Endothelial cell of umbilical vein (primary cell): Measurements from ENCODE around the gene MCM5. TPM values are rescaled to one million over a fixed set of nuclear protein-coding genes. Genes with fewer than 3 reads are reported as not detected.

ENCODE experiments used
- BruUV-seq: library from RNA; stranded (reverse); fragments of 400-500 nt; replicated peaks from 2 replicates; lab custom pipeline; 2021; lab: Mats Ljungman, UMichigan
- CTCF ChIA-PET: fragments of 300-600, 350-600 bp; sonication (Branson Sonifier 250); formaldehyde crosslinking; loops from one replicate; lab custom pipeline; 2021; ENCODE audit warnings: antibody characterized with exemption, inconsistent platforms; lab: Charles Lee
- POLR2A ChIA-PET: fragments of 300-600, 350-600 bp; sonication (Branson Sonifier 250); formaldehyde crosslinking; loops from one replicate; lab custom pipeline; 2021; ENCODE audit warnings: antibody characterized with exemption, inconsistent platforms; lab: Charles Lee
- DNase-seq: peaks from one replicate; pipeline ENCODE4 v3.0.0-alpha.2; 2011; ENCODE audit warnings: low read depth, low spot score
- FAIRE-seq: peaks from 2 replicates; lab custom pipeline; 2011; peaks lifted over from hg19 to GRCh38; lab: Jason Lieb, UNC
- H2AFZ ChIP-seq: 2 replicates; pipeline ENCODE4 v1.6.0; 2012; ENCODE audit warnings: low read depth, low read length, control low read depth, inconsistent platforms
- H3K27ac ChIP-seq: 2 replicates; pipeline ENCODE4 v1.5.1; 2011; ENCODE audit warnings: low read depth, mild to moderate bottlenecking, control low read depth, low read length, moderate library complexity; ENCODE audit not compliant: insufficient read depth
- H3K27me3 ChIP-seq, 2 experiments: 2 replicates each; pipeline versions ENCODE4 v1.6.0 to v1.6.1; 2011; ENCODE audit warnings: low read length in 2 of 2, mixed read lengths in 1 of 2; ENCODE audit not compliant: control insufficient read depth in 2 of 2, insufficient read depth in 2 of 2
- H3K36me3 ChIP-seq, 2 experiments: 2 replicates in 1 of 2; 3 replicates in 1 of 2; pipeline ENCODE4 v1.5.1; 2011; ENCODE audit warnings: low read length in 2 of 2, mild to moderate bottlenecking in 1 of 2, moderate library complexity in 1 of 2; ENCODE audit not compliant: control insufficient read depth in 2 of 2, insufficient read depth in 2 of 2; ENCODE audit errors: extremely low read depth in 1 of 2
- H3K4me1 ChIP-seq: 3 replicates; pipeline ENCODE4 v1.5.1; 2011; ENCODE audit warnings: mild to moderate bottlenecking, low read length; ENCODE audit not compliant: control insufficient read depth, insufficient read depth; ENCODE audit errors: extremely low read depth
- H3K4me2 ChIP-seq: 2 replicates; pipeline ENCODE4 v1.6.1; 2011; ENCODE audit warnings: low read length, control low read depth, mixed read lengths; ENCODE audit not compliant: insufficient read depth
- H3K4me3 ChIP-seq, 3 experiments: fragments of 200-600 bp in 1 of 3; sonication (generic), shearing (Covaris generic) in 1 of 3; replicated peaks in 1 of 3; 2 replicates each; pipeline ENCODE4 v1.5.1; 2011 to 2016; ENCODE audit warnings: control low read depth in 3 of 3, low read length in 3 of 3, mild to moderate bottlenecking in 2 of 3, inconsistent platforms in 1 of 3, low read depth in 1 of 3, moderate library complexity in 1 of 3; ENCODE audit not compliant: insufficient read depth in 1 of 3
- H3K79me2 ChIP-seq: 2 replicates; pipeline ENCODE4 v1.6.0; 2012; ENCODE audit warnings: low read length, inconsistent platforms; ENCODE audit not compliant: control insufficient read depth, insufficient read depth
- H3K9ac ChIP-seq: replicated peaks from 2 replicates; pipeline ENCODE3; 2011; ENCODE audit warnings: low read length, control low read depth; ENCODE audit not compliant: insufficient read depth; ENCODE audit errors: extremely low read depth
- H3K9me1 ChIP-seq: replicated peaks from 3 replicates; pipeline ENCODE4 v1.6.0; 2011; ENCODE audit warnings: mild to moderate bottlenecking, low read length; ENCODE audit not compliant: control insufficient read depth, insufficient read depth; ENCODE audit errors: extremely low read depth
- H3K9me3 ChIP-seq: replicated peaks from 2 replicates; pipeline ENCODE4 v1.5.1; 2012; ENCODE audit warnings: low read length, inconsistent platforms; ENCODE audit not compliant: control insufficient read depth, insufficient read depth
- H4K20me1 ChIP-seq: replicated peaks from 2 replicates; pipeline ENCODE3; 2011; ENCODE audit warnings: mild to moderate bottlenecking, low read length; ENCODE audit not compliant: control insufficient read depth, insufficient read depth; ENCODE audit errors: extremely low read depth
- CTCF ChIP-seq, 2 donors: IDR thresholded peaks; 1 replicate in 1 of 2; 2 replicates in 1 of 2; pipeline ENCODE4 v1.5.1; 2011; ENCODE audit warnings: low read length in 2 of 2, mild to moderate bottlenecking in 2 of 2, moderate library complexity in 2 of 2, control low read depth in 1 of 2, inconsistent platforms in 1 of 2, low read depth in 1 of 2; ENCODE audit not compliant: insufficient read depth in 1 of 2; ENCODE audit errors: extremely low read depth in 1 of 2
- EZH2 ChIP-seq: IDR thresholded peaks from 2 replicates; pipeline ENCODE4 v1.6.1; 2012; ENCODE audit warnings: borderline replicate concordance, low read depth, mild to moderate bottlenecking, moderate library complexity, low read length, inconsistent platforms; ENCODE audit not compliant: severe bottlenecking
- FOS ChIP-seq: IDR thresholded peaks from 2 replicates; pipeline ENCODE4 v1.6.1; 2011; ENCODE audit warnings: mild to moderate bottlenecking, low read length, moderate library complexity, borderline replicate concordance; ENCODE audit not compliant: insufficient read depth
- GATA2 ChIP-seq: IDR thresholded peaks from 2 replicates; pipeline ENCODE4 v1.7.0; 2011; ENCODE audit warnings: low read depth, mild to moderate bottlenecking, moderate library complexity, mixed read lengths, low read length; ENCODE audit not compliant: insufficient read length, insufficient read depth
- JUN ChIP-seq: IDR thresholded peaks from 2 replicates; pipeline ENCODE4 v1.6.1; 2011; ENCODE audit warnings: borderline replicate concordance, low read depth; ENCODE audit not compliant: insufficient read length, insufficient read depth
- MYC ChIP-seq: IDR thresholded peaks from one replicate; pipeline ENCODE4 v1.6.1; 2011; ENCODE audit warnings: mild to moderate bottlenecking, low read depth, low read length
- POLR2A ChIP-seq: IDR thresholded peaks from 2 replicates; pipeline ENCODE4 v1.6.1; 2012; ENCODE audit warnings: low read depth, mild to moderate bottlenecking, control low read depth, low read length
- POLR2AphosphoS5 ChIP-seq: IDR thresholded peaks from 2 replicates; pipeline ENCODE4 v1.6.1; 2012; ENCODE audit warnings: low read depth, mild to moderate bottlenecking, control low read depth, low read length, moderate library complexity; ENCODE audit not compliant: insufficient read depth
- dilution Hi-C: fragments of 300-500 bp; cut with MboI; formaldehyde crosslinking; loops from one replicate; pipeline ENCODE4 v1.15.0; 2019; ENCODE audit warnings: low sequenced_read_pairs; ENCODE audit not compliant: extremely low pct_ligation_motif_present
- intact Hi-C: fragments of 100-400 bp; cut with micrococcal nuclease; formaldehyde crosslinking; loops from one replicate; pipeline ENCODE4 v1.10.0; 2022
- polyA plus RNA-seq, 4 experiments: library from polyadenylated mRNA; depleted of rRNA in 3 of 4; stranded (reverse) in 3 of 4; unstranded in 1 of 4; fragments of >200 nt; gene quantifications; 2 replicates each; pipeline versions ENCODE4 v1.2.1 to v1.2.3, GENCODE V29; 2011 to 2012; ENCODE audit warnings: missing spikeins in 1 of 4
- total RNA-seq: library from RNA; stranded (reverse); gene quantifications from 2 replicates; pipeline ENCODE4 v1.2.3, GENCODE V29; 2021
- TF ChIP-seq, protein P1 (sequence below): IDR thresholded peaks from 2 replicates; pipeline ENCODE4 v1.6.1; 2011; ENCODE audit not compliant: insufficient read depth, insufficient read length

The MCM5 gene
- total and polyA plus RNA-seq, 2 donors (not counting 3 experiments of a cell fraction or from before 2014, with no cell fraction given), result 67.8 to 111 TPM

DNA sequence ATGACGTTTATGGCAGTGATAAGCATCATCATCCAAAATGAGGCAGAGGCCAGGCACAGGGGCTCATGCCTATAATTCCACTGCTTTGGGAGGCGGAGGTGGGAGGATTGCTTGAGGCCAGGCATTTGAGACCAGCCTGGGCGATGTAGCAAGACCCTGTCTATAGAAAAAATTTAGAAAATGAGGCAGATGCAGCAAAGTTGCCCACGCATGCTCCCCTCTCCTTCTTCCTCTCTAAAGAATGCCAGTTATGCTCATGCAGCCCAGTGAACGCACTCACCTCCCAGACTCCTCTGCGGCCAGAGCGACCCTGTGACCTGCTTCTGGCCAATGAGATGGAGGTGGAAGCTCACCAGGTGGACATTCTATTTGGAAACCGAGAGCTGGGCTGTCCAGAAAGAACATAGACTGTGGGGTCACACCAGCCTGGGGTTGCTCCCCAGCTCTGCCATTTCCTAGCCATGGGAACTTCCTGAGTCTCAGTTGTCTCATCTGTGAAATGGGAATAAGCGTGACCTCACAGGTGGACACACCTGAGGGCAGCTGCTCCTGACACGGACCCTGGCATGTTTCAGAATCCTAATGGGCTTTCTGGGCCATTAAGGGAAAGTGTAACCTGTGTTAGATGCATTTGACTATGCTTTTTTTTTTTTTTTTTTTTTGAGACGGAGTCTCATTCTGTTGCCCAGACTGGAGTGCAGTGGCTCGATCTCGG, 44.9 kb downstream of the MCM5 start:
- no peaks in the 10 kb centered on the region for H4K20me1 ChIP-seq
- no peak for TF ChIP-seq MYC
- dilution Hi-C loops (no loop called here), intact Hi-C loops (no loop called here)
- ChIA-PET CTCF (interaction anchor here (1.1 to 2.3 kb wide), 2 partner anchors 14 to 139 kb away, joined by 3 to 12 read pairs; no protein-coding TSS in a partner anchor), POLR2A (no interaction called here)
- no peak overlapping the region for H3K27ac ChIP-seq
- H3K9ac ChIP-seq, result no peak overlapping the region
- H2AFZ ChIP-seq, result no peak overlapping the region
- H3K79me2 ChIP-seq, result no peaks in the 10 kb centered on the region
- no peaks in the 10 kb centered on the region for H3K27me3 ChIP-seq
- FAIRE-seq (no peak), DNase-seq (no peak)
- no peaks in the 10 kb centered on the region for H3K9me3 ChIP-seq
- no peaks in the 10 kb centered on the region for H3K9me1 ChIP-seq
- H3K4me1 ChIP-seq, result peaks cover 12% of the 10 kb centered on the region
- H3K4me3 ChIP-seq, result no peak overlapping the region
- no peaks in the 10 kb centered on the region for H3K36me3 ChIP-seq
- H3K4me2 ChIP-seq, result no peak overlapping the region
- no TSS peak for BruUV-seq

GRCh38 chr22:35445933-35446332, 46.0 kb downstream of the MCM5 start:
- no peaks in the 10 kb centered on the region for H3K9me3 ChIP-seq
- dilution Hi-C loops, result no loop called here
- POLR2A ChIA-PET, result no interaction called here
- no peak overlapping the region for H3K4me2 ChIP-seq
- no peak overlapping the region for H3K9ac ChIP-seq
- peaks cover 12% of the 10 kb centered on the region for H3K4me1 ChIP-seq
- intact Hi-C loops, result no loop called here
- H3K9me1 ChIP-seq, result no peaks in the 10 kb centered on the region
- no peaks in the 10 kb centered on the region for H3K79me2 ChIP-seq
- H3K27me3 ChIP-seq, result no peaks in the 10 kb centered on the region
- no peaks in the 10 kb centered on the region for H3K36me3 ChIP-seq
- no peak for TF ChIP-seq GATA2
- TF ChIP-seq POLR2AphosphoS5, result no peak
- TF ChIP-seq POLR2A, result no peak
- no peak for TF ChIP-seq FOS
- TF ChIP-seq, protein P1, sequence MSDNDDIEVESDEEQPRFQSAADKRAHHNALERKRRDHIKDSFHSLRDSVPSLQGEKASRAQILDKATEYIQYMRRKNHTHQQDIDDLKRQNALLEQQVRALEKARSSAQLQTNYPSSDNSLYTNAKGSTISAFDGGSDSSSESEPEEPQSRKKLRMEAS, result no peak
- no peak for TF ChIP-seq MYC
- TF ChIP-seq EZH2, result no peak
- no peak for TF ChIP-seq JUN
- TF ChIP-seq CTCF (IDR thresholded peaks at IDR 0.05; ENCODE audit: extremely low read depth in 1 of 2, insufficient read depth in 1 of 2, low read depth in 1 of 2, low read length in 2 of 2), result no peak
- no peak overlapping the region for H3K4me3 ChIP-seq
- no peak overlapping the region for H3K27ac ChIP-seq
- BruUV-seq, result no TSS peak
- H4K20me1 ChIP-seq, result no peaks in the 10 kb centered on the region
- DNase-seq, result no peak
- CTCF ChIA-PET, result interaction anchor here (2.3 kb wide), 1 partner anchor 15 kb away, joined by 12 read pairs; no protein-coding TSS in a partner anchor
- FAIRE-seq, result no peak
- H2AFZ ChIP-seq, result peak overlapping the region; percentile 17
